HG02973 (cell line): ENCODE measurements around the gene SPON1.

Experiments
- ATAC-seq: cut with Tn5 transposase; IDR thresholded peaks from one replicate; pipeline ENCODE4 v1.9.1; 2021; ENCODE audit warnings: moderate library complexity; ENCODE audit not compliant: unreplicated experiment

SPON1 gene

DNA sequence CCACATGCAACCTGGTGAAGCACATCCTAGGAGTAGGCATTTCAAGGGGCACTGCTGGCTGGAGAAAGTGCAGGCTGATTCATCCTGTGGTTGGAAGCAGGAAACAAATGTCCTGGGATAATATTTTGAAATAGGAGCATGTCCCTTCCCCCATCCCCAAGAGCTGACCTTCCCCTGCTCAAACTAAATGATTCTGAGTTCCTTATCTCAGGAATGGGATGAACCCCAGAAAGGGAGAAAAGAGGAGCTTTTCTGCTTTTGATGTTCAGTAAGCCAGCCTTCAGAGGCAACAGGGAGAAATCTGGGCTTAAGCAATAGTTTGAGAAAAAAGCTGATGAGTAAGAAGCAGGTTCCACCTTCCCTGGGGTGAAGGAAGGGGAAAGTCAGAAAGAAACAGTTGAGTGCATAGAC is 19.5 kb upstream of the SPON1 start:
- ATAC-seq, result no peak

DNA sequence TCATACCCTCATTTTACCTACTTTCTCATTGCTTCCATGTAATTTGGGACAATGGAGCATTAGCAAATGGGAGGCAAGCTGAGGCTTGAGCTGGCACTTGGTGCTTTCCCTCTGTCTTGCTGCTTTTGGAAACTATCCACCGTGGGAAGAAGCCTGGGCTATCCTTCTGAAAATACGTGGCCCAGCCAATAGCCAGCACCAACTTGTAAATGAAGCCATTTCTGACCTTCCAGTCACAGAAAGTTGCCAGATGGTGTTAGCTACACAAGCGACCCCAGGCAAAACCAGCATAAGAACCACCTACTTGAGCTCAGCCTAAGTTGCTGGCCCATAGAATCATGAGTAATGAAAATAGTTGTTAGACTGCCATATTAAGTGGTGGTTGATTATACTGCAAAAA is 18.5 kb upstream of the SPON1 start:
- ATAC-seq, result no peak

GRCh38 chr11:13944911-13945425 is 17.6 kb upstream of the SPON1 start:
- ATAC-seq, result no peak

DNA sequence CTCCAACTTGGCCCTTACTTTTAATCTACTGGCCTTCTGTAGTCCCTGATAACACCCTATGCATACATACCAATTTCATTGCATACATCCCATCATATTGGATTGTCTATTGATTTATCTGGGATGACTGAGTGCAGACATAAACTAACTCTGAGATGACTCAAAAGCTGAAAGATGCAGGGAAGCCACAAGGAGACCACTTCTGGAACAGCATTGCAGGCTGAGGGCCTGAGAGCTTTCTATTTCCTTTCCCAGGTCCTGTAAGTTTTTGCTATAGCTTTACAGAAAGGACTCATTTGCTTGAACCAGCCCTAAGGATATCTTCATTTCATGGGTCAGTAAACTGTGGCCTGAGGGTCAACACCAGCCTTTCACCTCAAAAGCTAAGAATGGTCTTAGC is 15.1 kb upstream of the SPON1 start:
- no peak for ATAC-seq

DNA sequence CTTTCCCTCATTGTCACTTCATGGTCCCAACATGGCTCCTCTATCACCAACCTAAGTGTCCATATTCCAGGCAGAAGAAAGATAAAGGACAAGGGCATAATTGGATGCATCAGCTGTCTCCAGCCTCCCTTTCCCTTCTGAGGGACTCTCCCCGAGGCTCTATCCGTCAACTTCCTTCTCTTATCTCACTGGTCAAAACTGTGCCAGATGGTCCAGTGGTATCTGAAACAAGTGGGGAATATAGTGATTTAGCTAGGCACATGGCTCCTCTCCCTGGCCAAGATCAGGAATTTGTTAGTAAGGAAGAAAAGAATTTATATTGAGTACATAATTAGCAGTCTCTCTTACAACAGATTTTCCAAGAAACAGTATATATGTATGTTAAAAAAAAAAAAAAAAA is 12.6 kb upstream of the SPON1 start:
- no peak for ATAC-seq

GRCh38 chr11:13952221-13952620 is 10.3 kb upstream of the SPON1 start:
- ATAC-seq, result no peak

DNA sequence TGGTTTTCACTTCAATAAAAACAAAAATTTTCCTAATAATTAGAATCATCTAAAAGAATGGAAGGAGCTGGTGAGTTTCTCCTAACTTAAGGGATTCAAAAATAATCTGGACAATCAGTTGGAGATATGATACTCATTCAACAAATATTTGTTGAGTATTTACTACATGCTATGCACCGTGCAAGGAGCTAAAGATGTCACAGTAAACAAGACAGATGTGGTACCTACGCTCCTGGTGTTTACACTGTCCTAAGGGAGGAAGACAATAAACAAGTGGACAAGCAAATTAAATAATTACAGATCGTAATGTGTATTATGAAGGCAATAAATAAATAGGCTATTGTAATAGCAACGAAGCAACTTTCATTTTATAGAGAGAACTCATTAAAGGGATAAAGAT is 9.9 kb upstream of the SPON1 start:
- ATAC-seq, result no peak

GRCh38 chr11:13954591-13954990 is 7.9 kb upstream of the SPON1 start:
- ATAC-seq, result no peak

- no peak for ATAC-seq
These were observed 6.5 kb upstream of the SPON1 start for GRCh38 chr11:13955971-13956421.

GRCh38 chr11:13956988-13957387 is 5.5 kb upstream of the SPON1 start:
- no peak for ATAC-seq

GRCh38 chr11:13958641-13959400 is 3.7 kb upstream of the SPON1 start:
- ATAC-seq, result no peak

- ATAC-seq, result no peak
These were observed 343 bp upstream of the SPON1 start for GRCh38 chr11:13962198-13962561.

DNA sequence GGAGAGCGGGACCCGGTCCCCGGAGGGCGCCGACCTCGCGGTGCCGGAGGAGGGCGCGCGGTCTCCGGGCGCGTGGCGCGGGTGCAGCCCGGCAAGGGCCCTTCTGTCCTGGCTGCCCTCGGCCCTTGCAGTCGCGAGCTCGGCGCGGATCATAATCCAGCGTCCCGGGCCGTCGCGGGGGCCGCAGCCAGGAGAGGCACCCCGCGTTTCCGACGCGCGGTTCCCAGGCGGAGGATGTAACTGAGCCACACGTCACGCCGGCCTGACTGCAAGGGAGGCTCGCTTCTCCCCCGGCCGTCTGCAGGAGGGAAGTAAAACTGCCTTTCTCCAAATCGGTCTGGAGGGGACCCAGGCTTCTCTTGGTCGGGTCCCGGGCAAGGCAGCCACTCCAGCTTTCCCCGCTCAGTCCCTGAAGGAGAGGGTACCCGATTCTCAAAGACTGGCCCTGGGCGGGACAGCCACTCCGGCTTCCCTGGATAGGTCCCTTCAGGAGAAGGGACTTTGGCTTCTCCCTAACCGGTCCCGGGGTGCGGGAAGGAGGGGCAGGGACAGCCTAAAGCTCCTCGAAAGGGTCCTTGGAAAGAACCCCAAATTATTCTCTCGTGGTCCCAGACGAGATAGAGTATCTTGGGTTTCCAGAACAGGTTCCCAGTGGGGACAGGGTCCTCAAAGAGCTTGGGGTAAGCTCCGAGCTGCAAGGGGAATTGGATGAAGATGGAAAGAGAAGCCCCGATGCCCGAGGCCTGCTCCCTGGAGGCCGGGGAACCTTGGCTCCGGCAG is 836 bp downstream of the SPON1 start:
- ATAC-seq, result no peak

DNA sequence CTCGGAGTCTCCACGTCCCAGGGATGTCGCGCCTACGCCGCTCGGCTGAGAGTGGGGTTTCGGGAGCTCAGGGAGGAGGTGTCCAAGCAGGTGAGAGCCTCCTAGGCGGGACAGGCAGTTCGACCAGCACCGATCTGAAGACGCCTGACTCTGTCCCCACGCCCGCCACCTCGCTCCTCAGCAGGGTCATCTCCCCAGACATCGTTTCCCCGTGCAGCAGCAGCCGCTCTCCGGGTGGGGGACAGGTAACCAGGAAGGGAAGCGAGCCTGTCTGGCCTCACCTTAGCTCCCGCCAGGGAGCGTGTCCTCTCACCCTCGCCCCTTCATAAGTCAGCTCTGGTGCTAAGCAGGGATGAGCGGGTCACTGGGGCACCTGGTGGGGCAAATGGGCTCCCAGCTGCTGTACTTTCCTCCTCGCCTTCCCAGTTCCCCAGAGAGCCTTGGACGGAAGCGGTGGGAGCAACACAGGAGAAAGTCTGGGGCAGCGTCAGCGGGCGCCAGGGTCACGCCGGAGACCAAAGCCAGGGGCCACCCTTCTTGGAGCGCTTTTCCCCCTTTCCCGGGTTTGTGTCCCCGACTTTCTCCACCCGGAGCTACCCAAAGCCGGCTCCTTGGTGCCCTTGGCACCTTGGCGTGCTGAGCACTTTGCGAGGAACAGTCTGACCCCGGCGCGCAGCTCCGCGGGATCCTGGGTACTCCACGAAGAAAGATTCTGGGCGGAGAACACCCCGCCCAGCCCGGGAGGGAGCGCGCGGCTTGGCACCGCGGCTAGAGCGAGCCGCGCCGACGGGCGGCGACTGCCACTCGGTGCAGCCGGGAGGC is 1.6 kb downstream of the SPON1 start:
- ATAC-seq, result no peak

- ATAC-seq, result no peak
These were observed 2.2 kb downstream of the SPON1 start for GRCh38 chr11:13964771-13965074.

DNA sequence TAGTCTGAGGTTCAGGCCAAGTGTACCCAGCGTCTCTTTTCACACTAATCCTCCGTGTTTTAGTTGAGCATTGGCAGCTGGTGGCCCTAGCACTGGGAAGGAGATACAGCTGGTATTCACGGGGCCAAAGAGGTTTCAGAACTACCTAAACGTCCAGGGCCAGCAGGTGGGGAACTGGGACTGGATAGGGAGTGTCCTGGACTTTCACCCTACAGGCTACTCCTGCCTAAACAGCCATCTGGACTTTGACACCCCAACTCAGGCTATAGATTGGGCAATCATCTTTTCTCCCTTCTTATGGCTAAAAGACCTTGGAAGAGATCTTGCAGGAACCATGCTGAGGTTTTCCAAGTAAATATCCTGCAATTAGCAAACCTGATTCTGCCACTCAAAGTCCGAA is 2.8 kb downstream of the SPON1 start:
- no peak for ATAC-seq

GRCh38 chr11:13966013-13966412 is 3.5 kb downstream of the SPON1 start:
- ATAC-seq, result no peak

GRCh38 chr11:13966486-13966885 is 4.0 kb downstream of the SPON1 start:
- no peak for ATAC-seq

GRCh38 chr11:13970986-13971385 is 8.5 kb downstream of the SPON1 start:
- no peak for ATAC-seq

DNA sequence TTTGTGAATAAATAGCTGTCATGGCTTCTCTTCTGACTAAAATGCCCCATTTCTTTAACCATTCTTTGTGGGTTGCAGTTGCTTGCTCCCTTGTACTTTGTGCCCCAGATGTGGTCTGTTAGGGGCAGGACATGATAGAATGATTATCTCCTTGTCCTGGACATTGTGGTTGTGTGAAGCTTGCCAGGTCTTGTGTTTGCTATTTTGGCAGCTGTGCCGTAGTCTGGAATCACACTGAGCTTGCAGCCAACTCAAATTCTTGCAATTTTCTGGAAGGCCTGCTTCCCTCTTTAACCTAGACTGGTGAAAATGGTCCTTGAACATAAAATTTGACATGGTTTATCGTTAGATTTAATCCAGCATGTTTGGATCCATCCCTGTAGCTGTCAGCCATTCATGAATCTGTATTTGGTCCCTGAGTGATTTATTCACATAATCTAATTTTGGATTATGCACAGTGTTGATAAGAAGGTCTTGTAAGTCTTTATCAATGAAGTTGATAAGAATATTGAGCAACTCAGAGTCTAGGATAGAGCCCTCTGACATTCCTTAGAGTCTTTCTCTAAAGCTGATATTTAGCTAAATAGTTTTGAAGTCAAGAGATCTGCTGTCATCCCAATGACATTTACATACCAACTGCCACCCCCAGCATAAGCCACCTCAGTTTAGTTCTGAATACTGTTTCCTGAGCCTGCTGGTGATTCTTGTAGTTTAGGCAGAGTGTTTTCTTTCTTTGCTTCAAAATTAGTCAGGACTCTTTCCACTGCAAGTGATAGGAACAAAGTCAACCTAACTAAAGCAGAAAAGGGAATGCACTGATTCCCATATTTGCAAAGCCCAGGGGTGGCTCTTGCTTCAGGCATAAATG is 9.8 kb downstream of the SPON1 start:
- ATAC-seq, result no peak

- no peak for ATAC-seq
These were observed 10.4 kb downstream of the SPON1 start for GRCh38 chr11:13972944-13973343.
